ENCODE measurements around the gene GLTPD2.

Gene GLTPD2

GRCh38 chr17:4769628-4770027, 19.1 kb upstream of the GLTPD2 start:
- TF ChIP-seq, protein P1, sequence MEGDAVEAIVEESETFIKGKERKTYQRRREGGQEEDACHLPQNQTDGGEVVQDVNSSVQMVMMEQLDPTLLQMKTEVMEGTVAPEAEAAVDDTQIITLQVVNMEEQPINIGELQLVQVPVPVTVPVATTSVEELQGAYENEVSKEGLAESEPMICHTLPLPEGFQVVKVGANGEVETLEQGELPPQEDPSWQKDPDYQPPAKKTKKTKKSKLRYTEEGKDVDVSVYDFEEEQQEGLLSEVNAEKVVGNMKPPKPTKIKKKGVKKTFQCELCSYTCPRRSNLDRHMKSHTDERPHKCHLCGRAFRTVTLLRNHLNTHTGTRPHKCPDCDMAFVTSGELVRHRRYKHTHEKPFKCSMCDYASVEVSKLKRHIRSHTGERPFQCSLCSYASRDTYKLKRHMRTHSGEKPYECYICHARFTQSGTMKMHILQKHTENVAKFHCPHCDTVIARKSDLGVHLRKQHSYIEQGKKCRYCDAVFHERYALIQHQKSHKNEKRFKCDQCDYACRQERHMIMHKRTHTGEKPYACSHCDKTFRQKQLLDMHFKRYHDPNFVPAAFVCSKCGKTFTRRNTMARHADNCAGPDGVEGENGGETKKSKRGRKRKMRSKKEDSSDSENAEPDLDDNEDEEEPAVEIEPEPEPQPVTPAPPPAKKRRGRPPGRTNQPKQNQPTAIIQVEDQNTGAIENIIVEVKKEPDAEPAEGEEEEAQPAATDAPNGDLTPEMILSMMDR (IDR thresholded peaks at IDR 0.05): no peak
- TF ChIP-seq ZFX (IDR thresholded peaks at IDR 0.05; ENCODE audit: borderline replicate concordance): no peak
- H3K27ac ChIP-seq: no peak overlapping the region

- TF ChIP-seq, protein P1 (IDR thresholded peaks at IDR 0.05): no peak
- no peak for TF ChIP-seq ZFX (IDR thresholded peaks at IDR 0.05; ENCODE audit: borderline replicate concordance)
Observed at GRCh38 chr17:4771519-4772234, 17.1 kb upstream of the GLTPD2 start, which contains the start of gene TM4SF5. TM4SF5 (plus strand) TSS chr17:4771886; CDS start chr17:4771923, 37 bp downstream.

DNA sequence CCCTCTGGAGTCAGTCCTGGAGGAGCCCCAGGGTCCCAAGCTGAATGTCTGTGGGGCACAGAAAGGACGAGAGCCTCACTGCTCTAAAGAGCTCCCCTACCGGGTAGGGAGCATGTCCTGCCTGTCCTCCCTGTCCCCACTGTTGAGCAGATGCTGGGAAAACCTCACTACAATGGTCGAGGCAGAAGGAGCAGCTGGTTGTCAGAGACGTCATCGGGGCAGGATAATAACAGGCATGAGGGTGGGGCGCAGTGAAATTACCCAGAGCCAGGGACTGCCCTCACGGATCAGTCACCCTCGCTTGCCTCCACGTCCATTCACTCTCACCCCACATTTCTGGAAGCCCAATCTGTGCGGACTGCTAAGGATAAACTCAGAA, 16.5 kb upstream of the GLTPD2 start:
- H3K27ac ChIP-seq: no peak overlapping the region
- TF ChIP-seq, protein P1 (IDR thresholded peaks at IDR 0.05): no peak
- TF ChIP-seq ZFX (IDR thresholded peaks at IDR 0.05; ENCODE audit: borderline replicate concordance): no peak

More at GRCh38 chr17:4771519-4772234, 17.1 kb upstream of the GLTPD2 start, which contains the start of gene TM4SF5:
- H3K27ac ChIP-seq: no peak within 1 kb of the TSS

DNA sequence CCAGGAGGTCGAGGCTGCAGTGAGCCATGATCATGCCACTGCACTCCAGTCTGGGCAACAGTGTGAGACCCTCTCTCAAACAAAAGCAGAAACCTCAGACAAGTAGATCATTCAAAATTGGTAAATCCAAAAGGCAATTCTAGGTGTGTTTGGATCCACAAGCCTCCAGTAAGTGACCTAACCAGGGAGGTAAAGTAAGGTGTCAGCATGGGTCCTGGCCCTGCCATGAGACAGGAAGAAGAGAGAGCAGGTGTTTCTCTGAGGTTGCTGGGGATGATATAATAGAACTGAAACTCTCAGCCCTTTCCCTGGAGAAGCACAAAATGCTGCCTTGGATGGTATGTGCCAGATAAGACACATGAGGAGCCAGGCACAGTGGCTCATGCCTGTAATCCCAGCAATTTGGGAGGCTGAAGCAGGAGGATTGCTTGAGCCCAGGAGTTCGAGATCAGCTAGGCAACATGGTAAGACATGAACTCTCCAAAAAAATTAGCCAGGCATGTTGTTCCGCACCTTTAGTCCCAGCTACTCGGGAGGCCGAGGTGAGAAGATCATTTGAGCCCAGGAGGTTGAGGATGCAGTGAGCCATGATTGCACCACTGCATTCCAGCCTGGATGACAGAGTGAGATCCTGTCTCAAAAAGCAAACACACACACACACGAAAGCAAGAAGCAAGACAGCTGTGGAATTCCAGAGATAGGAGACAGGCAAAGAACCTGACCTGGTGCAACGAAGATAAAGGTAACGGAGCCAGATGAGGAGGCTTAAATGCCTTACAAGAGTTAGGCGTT, 10.6 kb upstream of the GLTPD2 start:
- H3K27ac ChIP-seq: no peak overlapping the region
- TF ChIP-seq ZFX (IDR thresholded peaks at IDR 0.05; ENCODE audit: borderline replicate concordance): no peak
- TF ChIP-seq, protein P1 (IDR thresholded peaks at IDR 0.05): no peak

DNA sequence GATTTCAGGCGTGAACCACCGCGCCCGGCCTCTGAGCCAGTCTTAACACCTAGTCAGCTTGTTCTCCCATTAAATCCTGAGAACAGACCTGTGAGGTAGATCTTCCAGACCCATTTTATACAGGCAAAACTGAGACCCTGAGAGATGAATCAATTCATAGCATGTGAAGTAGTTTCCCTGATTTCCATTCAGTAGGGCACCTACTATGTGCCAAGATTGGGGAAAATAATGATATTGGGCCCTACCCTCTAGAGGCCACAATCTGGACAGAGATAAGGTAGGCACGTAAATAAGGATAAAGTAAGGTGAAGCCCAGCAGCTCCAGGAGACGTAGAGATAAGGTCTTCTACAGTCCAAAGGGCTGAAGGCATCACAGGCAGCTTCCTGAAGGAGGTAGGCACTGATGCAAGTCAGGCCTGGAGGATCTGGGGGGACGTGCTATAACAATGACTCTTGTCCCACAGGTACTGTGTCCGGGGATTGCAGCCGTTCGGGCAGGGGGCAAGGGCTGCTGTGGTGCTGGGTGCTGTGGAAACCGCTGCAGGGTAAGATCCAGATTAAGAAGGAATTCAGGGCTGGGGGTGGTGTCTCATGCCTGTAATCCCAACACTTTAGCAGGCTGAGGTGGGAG, 8.3 kb upstream of the GLTPD2 start:
- TF ChIP-seq, protein P1 (IDR thresholded peaks at IDR 0.05): no peak
- no peak for TF ChIP-seq ZFX (IDR thresholded peaks at IDR 0.05; ENCODE audit: borderline replicate concordance)
- H3K27ac ChIP-seq: no peak overlapping the region

GRCh38 chr17:4782652-4783051, 6.1 kb upstream of the GLTPD2 start:
- TF ChIP-seq ZFX (IDR thresholded peaks at IDR 0.05; ENCODE audit: borderline replicate concordance): no peak
- TF ChIP-seq, protein P1 (IDR thresholded peaks at IDR 0.05): no peak; the same call in 1 of the 2 replicates
- H3K27ac ChIP-seq: no peak overlapping the region
